ENCODE data around the gene CLCN7. TPM values are rescaled to one million over a fixed set of nuclear protein-coding genes. Genes with fewer than 3 reads are reported as not detected.
A peak's percentile ranks its signal among the peaks of the same experiment; 100 is the strongest.

Gene CLCN7
- polyA plus RNA-seq, 3 donors = 37.4 to 249 (median 56.5) TPM

- WGBS (ENCODE audit: insufficient coverage) = 56% methylated on average over 10 of the region's 11 CpGs
- peak overlapping the region; percentile 62 to 73 for H3K4me3 Mint-ChIP-seq
- peak overlapping the region in 3 of 7 donors; percentile 22 to 80 (median 50) for H3K27ac Mint-ChIP-seq
- peaks cover 8% of the 10 kb centered on the region for H3K4me1 Mint-ChIP-seq
- peaks cover 9 to 12% of the 10 kb centered on the region in 2 donors for H3K4me1 ChIP-seq (ENCODE audit: control insufficient read depth in 1 of 2, insufficient read depth in 2 of 2, low read length in 2 of 2)
- TF ChIP-seq CTCF (IDR thresholded peaks at IDR 0.05) = no peak
- peaks cover 98% of the 10 kb centered on the region for H4K20me1 ChIP-seq (ENCODE audit: insufficient read depth, low read length)
- no peak overlapping the region for H3K9ac ChIP-seq (ENCODE audit: insufficient read depth, low read length, poor library complexity, severe bottlenecking)
- no peaks in the 10 kb centered on the region for H3K27me3 ChIP-seq (ENCODE audit: control insufficient read depth in 2 of 2, insufficient read depth in 2 of 2, low read length in 2 of 2)
- peaks cover 42 to 75% of the 10 kb centered on the region in 2 donors for H3K36me3 Mint-ChIP-seq
- H3K27ac ChIP-seq (ENCODE audit: low read depth in 1 of 2, low read length in 2 of 2) = no peak overlapping the region
- no peaks in the 10 kb centered on the region for H3K9me3 ChIP-seq (replicated peaks in 1 of 2; ENCODE audit: control insufficient read depth in 1 of 2, insufficient read depth in 1 of 2, low read length in 2 of 2)
- H3K79me2 ChIP-seq (ENCODE audit: insufficient read depth, low read length) = peaks cover 54% of the 10 kb centered on the region
- H3K36me3 ChIP-seq (replicated peaks in 1 of 2; ENCODE audit: control insufficient read depth in 1 of 2, insufficient read depth in 2 of 2, low read length in 2 of 2) = peaks cover 29 to 73% of the 10 kb centered on the region in 2 donors
- peak overlapping the region in 1 of 3 experiments; percentile 75 for H3K4me3 ChIP-seq (replicated peaks in 1 of 3; ENCODE audit: low read depth in 2 of 3, low read length in 3 of 3)
- H3K4me2 ChIP-seq (replicated peaks; ENCODE audit: extremely low read depth, low read length, poor library complexity, severe bottlenecking) = peak overlapping the region; percentile 94
- H3K9me3 Mint-ChIP-seq = no peaks in the 10 kb centered on the region
- no peak overlapping the region for H2AFZ ChIP-seq (ENCODE audit: insufficient read depth, low read depth, low read length, poor library complexity, severe bottlenecking)
- H3K27me3 Mint-ChIP-seq (ENCODE audit: low read depth in 3 of 3) = peaks cover 0 to 1% (median 0%) of the 10 kb centered on the region in 3 donors
- no peak for DNase-seq
- intact Hi-C loops (cut with micrococcal nuclease) = no loop called here
These were observed 67.1 kb downstream of the CLCN7 start for GRCh38 chr16:1407753-1408152.

DNA sequence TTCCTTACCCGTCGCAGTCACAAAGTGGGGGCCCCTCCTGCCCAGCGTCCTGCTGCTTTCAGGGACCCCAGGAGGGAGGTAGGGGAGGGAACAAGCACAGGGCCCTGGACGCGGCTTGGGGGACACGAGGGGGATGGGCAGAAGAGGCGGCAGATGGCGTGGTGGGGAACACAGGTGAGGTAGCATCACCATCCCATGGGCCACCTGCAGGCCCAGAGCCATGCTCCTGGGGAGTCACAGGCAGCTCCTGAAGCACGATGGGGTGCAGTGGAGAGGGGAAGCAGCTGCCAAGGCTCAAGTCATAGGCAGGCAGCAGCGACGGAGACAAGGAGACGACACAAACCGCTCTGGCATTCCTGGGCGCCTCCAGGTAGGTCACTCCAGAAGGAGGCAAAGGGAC, 71.1 kb downstream of the CLCN7 start:
- Histone ChIP-seq H3K9ac (ENCODE audit: insufficient read depth, low read length, poor library complexity, severe bottlenecking) (no peak overlapping the region), H3K4me3 (replicated peaks in 1 of 3; ENCODE audit: low read depth in 2 of 3, low read length in 3 of 3) (no peak overlapping the region), H2AFZ (ENCODE audit: insufficient read depth, low read depth, low read length, poor library complexity, severe bottlenecking) (no peak overlapping the region), H3K27ac (ENCODE audit: low read depth in 1 of 2, low read length in 2 of 2) (no peak overlapping the region), H4K20me1 (ENCODE audit: insufficient read depth, low read length) (peaks cover 91% of the 10 kb centered on the region), H3K4me1 (ENCODE audit: control insufficient read depth in 1 of 2, insufficient read depth in 2 of 2, low read length in 2 of 2) (peaks cover 9 to 11% of the 10 kb centered on the region in 2 donors), H3K36me3 (replicated peaks in 1 of 2; ENCODE audit: control insufficient read depth in 1 of 2, insufficient read depth in 2 of 2, low read length in 2 of 2) (peaks cover 51 to 80% of the 10 kb centered on the region in 2 donors), H3K4me2 (replicated peaks; ENCODE audit: extremely low read depth, low read length, poor library complexity, severe bottlenecking) (no peak overlapping the region), H3K79me2 (ENCODE audit: insufficient read depth, low read length) (peaks cover 41% of the 10 kb centered on the region), H3K27me3 (ENCODE audit: control insufficient read depth in 2 of 2, insufficient read depth in 2 of 2, low read length in 2 of 2) (no peaks in the 10 kb centered on the region), H3K9me3 (replicated peaks in 1 of 2; ENCODE audit: control insufficient read depth in 1 of 2, insufficient read depth in 1 of 2, low read length in 2 of 2) (no peaks in the 10 kb centered on the region)
- peaks cover 53 to 85% of the 10 kb centered on the region in 2 donors for H3K36me3 Mint-ChIP-seq
- H3K4me3 Mint-ChIP-seq = no peak overlapping the region
- over 99% methylated on average over 10 of the region's 14 CpGs for WGBS (ENCODE audit: insufficient coverage)
- H3K27me3 Mint-ChIP-seq (ENCODE audit: low read depth in 3 of 3) = no peaks in the 10 kb centered on the region
- no peaks in the 10 kb centered on the region for H3K9me3 Mint-ChIP-seq
- intact Hi-C loops (cut with micrococcal nuclease) = no loop called here
- H3K27ac Mint-ChIP-seq = peak overlapping the region in 1 of 7 donors; percentile 52
- no peak for TF ChIP-seq CTCF (IDR thresholded peaks at IDR 0.05)
- no peak for DNase-seq
- peaks cover 6% of the 10 kb centered on the region for H3K4me1 Mint-ChIP-seq

Measured in CD14-positive monocyte (primary cell).